Omental fat pad (tissue), 4 donors: ENCODE results near the gene USO1. TPM values are rescaled to one million over a fixed set of nuclear protein-coding genes. Genes with fewer than 3 reads are reported as not detected.

ENCODE experiments used
- ATAC-seq: fragments of 150-250 bp; one replicate; pipeline ENCODE4 v1.9.1; 2016; ENCODE audit warnings: mild to moderate bottlenecking, moderate library complexity; ENCODE audit not compliant: low FRiP score
- DNase-seq: peaks from one replicate; pipeline ENCODE4 v3.0.0-alpha.2; 2019; ENCODE audit warnings: low spot score
- CTCF ChIP-seq, 3 donors: fragments of 450-650 bp; IDR thresholded peaks; one replicate each; pipeline ENCODE4 v1.5.1; 2016 to 2017; ENCODE audit warnings: antibody characterized with exemption in 3 of 3, mild to moderate bottlenecking in 3 of 3, moderate library complexity in 2 of 3
- total RNA-seq, 4 donors: library from RNA; depleted of rRNA; stranded (reverse); fragments of >200 nt; gene quantifications; one replicate each; pipeline ENCODE4 v1.1.0, GENCODE V29; 2016

USO1 gene
- total RNA-seq, 4 donors from 2014 or later, result 53.8 to 79.5 (median 69.8) TPM

GRCh38 chr4:75820676-75821075 lies 96.3 kb downstream of the USO1 start:
- TF ChIP-seq CTCF (IDR thresholded peaks at IDR 0.05), result no peak
- DNase-seq (no peak), ATAC-seq (no peak)

GRCh38 chr4:75821216-75821615 lies 96.8 kb downstream of the USO1 start:
- no peak for TF ChIP-seq CTCF (IDR thresholded peaks at IDR 0.05)
- DNase-seq, result no peak
- no peak for ATAC-seq

DNA sequence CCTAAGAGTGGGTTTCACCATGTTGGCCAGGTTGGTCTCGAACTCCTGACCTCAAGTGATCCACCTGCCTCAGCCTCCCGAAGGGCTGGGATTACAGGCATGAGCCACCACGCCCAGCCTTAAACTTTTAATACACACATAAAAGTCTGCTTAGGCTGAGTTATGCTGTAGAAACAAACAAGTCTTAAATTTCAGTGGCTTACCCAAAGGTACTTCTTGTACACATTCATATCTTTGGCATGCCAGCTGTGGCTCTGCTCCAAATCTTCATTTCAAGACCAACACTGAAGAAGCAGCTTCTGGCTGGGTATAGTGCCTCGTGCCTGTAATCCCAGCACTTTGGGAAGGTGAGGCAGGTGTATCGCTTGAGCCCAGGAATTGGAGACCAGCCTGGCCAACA lies 97.6 kb downstream of the USO1 start:
- ATAC-seq (no peak), DNase-seq (no peak)
- TF ChIP-seq CTCF (IDR thresholded peaks at IDR 0.05), result no peak

DNA sequence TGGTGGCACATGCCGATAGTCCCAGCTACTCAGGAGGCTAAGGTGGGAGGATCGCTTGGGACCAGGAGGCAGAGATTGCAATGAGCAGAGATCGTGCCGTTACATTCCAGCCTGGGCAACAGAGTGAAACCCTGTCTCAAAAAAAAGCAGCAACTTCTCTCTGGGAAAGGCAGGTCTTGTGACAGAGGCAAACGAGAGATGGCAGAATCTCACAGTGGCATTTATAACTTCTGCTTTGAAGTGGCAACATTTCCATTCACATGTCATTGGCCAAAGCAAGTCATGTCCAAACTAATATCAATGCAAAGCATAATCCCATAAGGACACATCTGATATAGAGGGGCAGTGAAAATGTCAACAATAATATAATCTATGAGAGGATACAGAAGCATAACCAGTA lies 98.0 kb downstream of the USO1 start:
- no peak for TF ChIP-seq CTCF (IDR thresholded peaks at IDR 0.05)
- ATAC-seq, result no peak
- no peak for DNase-seq

GRCh38 chr4:75823812-75824211 lies 99.4 kb downstream of the USO1 start:
- ATAC-seq (no peak), DNase-seq (no peak)
- no peak for TF ChIP-seq CTCF (IDR thresholded peaks at IDR 0.05)

DNA sequence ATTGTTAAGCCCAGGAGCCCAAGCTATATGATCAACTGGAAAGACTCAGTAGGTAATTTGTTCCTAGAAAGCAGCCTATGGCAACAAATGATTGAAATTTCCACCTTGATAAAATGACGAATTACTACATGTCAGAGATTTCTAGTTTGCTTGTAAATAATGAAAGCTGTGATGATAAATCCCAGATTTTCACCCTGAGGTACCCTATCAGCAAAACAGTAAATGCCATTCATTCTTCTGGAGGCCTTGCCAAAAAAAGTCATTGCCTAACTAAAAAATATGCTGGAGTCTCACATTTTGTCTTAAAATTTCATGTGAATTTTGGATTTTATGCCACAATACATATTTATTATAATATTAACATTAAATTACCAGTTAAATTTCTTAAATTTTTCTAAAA lies 106.5 kb downstream of the USO1 start:
- no peak for TF ChIP-seq CTCF (IDR thresholded peaks at IDR 0.05)
- ATAC-seq (no peak), DNase-seq (no peak)

DNA sequence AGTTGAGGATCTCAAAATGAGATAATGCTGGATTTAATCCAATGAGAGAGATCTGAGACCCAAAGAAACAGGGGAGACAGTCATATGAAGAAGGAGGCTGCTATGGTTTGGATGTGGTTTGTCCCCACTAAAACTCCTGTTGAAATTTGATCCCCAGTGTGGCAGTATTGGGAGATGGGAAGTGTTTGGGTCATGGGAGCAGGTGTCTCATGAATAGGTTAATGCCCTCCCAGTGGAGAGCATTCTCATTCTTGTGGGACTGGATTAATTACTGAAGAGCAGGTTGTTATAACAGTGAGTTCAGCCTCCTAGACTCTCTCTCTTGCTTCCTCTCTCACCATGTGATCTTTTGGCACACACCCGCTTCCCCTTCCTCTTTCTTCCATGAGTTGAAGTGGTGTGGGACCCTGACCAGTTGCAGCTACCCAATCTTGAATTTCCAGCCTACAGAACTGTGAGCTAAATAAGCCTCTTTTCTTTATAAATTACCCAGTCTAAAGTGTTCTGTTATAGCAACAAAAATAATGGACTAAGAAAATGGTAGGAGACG lies 107.6 kb downstream of the USO1 start:
- no peak for TF ChIP-seq CTCF (IDR thresholded peaks at IDR 0.05)
- no peak for DNase-seq
- ATAC-seq, result no peak
